NT2/D1 (cell line): ENCODE measurements around the gene SOHLH2.

Experiments used
- SUZ12 ChIP-seq: IDR thresholded peaks from 2 replicates; pipeline ENCODE4 v1.6.1; 2011; ENCODE audit not compliant: insufficient read length, insufficient read depth; ENCODE audit errors: extremely low read depth
- YY1 ChIP-seq: IDR thresholded peaks from 2 replicates; pipeline ENCODE4 v1.6.1; 2011; ENCODE audit not compliant: insufficient read length, insufficient read depth
- ZNF274 ChIP-seq: IDR thresholded peaks from 2 replicates; pipeline ENCODE4 v1.6.1; 2011; ENCODE audit warnings: mild to moderate bottlenecking, low read depth, low read length

DNA sequence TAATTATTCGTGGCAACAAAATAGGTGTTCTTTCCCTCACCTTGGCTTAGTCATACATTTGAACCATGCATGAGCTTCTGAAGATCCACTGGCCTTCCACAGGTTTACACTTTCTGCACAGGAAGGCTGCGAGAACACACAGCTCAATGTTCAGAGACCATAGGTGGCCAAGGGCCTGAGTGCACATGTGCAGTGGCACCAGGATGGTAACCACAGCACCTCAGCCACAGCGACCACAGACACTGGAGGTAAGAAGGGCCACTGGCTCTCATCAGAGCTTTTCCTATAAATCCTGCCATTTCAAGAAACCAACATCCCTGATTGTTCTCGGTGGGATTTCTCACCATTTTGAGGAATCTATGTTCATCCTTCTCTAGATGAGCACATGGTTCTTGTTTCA, 84.8 kb downstream of the SOHLH2 start:
- no peak for TF ChIP-seq ZNF274
- no peak for TF ChIP-seq YY1
- TF ChIP-seq SUZ12 = no peak
